HG03575 (cell line): ENCODE measurements around the gene TFEB.

Experiments used
- ATAC-seq: cut with Tn5 transposase; IDR thresholded peaks from one replicate; pipeline ENCODE4 v1.9.1; 2021; ENCODE audit not compliant: unreplicated experiment, insufficient number of reproducible peaks, low FRiP score; ENCODE audit errors: extremely low read depth

The TFEB gene

GRCh38 chr6:41713650-41714291 is 21.6 kb downstream of the TFEB start:
- ATAC-seq = no peak

- no peak for ATAC-seq
These were observed 22.2 kb downstream of the TFEB start for GRCh38 chr6:41713159-41713649.

- ATAC-seq = no peak
These were observed 22.7 kb downstream of the TFEB start for GRCh38 chr6:41712651-41713103.

GRCh38 chr6:41711323-41712038 is 23.9 kb downstream of the TFEB start:
- ATAC-seq = no peak

DNA sequence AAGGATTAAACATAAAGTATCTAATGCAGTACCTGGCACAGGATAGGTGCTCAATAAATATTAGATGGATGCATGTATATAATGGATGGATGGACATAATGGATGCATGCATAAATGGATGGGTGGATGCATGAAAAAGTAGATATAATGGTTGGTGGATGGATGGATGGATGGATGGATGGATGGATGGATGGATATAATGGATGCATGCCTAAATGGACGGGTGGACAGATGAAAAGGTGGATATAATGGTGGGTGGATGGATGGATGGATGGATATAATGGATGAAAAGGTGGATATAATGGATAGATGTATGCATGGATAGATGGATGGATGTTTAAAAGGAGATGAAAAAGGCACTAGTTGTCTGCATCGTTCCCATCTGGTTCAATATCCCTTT is 26.0 kb downstream of the TFEB start:
- ATAC-seq = no peak

- ATAC-seq = no peak
These were observed 26.6 kb downstream of the TFEB start for GRCh38 chr6:41708856-41709255.

GRCh38 chr6:41707565-41708200 is 27.7 kb downstream of the TFEB start:
- ATAC-seq = no peak

GRCh38 chr6:41706876-41707564 is 28.4 kb downstream of the TFEB start:
- no peak for ATAC-seq

GRCh38 chr6:41705996-41706835 is 29.2 kb downstream of the TFEB start:
- no peak for ATAC-seq

DNA sequence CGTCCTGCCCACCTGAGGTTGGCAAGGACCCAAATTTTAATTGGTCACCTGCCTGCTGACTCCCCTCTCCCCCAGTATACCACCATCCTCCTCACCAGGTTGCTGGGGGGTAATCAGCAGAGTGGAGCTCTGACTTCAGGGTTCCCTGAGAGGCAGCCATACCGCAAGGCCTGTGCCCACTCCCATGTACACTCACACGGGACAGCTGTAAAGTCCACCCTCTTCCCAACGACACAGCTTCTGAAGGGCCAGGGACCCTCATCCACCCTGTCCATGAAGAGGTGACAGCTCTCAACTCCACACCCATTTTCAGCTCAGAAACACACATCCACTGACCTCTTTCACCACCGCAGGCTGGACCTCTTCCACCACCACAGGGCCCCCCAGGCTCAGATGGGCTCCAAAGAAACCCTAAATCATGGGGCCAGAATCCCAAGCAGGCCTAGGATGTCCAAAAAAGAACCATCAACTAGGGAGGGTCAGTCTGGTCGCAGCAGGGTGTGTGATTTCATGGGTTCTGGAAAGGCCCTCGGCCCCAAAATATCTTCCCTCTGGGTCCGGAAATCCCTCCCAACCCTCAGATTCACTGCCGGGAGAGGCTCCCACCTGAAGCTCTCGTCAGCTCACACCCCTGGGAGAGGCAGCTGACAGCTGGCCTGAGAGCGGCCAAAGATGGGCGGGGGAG is 30.0 kb downstream of the TFEB start:
- ATAC-seq = no peak

DNA sequence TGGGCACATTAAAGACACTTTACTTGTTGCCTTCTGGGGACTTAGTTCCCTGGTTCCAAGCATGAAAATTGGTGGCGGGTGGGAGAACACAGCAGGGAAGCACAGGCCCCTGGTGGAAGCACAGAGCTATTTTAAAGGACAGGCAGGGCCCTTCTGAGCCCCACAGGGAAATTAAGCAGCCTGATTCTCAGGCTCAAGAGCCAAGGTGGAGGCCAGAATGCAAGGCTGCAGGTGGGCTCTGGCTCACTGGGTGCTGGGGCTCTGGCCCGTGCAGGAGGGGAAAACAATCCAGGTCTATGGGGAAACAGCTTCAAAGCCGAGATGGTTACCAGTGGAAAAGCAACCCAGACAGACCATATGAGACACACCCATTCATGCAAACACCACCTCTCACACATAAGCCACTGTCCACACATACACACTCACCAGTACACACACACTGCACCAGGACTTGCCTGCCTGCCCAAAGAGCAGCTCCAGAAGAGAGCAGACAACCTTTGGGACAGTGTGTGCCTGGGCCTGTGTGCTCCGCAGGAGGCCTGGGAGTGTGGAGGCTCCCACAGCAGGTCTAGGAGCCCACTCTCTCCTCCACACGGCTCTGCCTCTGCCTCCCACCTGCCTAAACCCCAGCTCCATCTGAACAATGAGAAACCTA is 30.6 kb downstream of the TFEB start:
- ATAC-seq = no peak

DNA sequence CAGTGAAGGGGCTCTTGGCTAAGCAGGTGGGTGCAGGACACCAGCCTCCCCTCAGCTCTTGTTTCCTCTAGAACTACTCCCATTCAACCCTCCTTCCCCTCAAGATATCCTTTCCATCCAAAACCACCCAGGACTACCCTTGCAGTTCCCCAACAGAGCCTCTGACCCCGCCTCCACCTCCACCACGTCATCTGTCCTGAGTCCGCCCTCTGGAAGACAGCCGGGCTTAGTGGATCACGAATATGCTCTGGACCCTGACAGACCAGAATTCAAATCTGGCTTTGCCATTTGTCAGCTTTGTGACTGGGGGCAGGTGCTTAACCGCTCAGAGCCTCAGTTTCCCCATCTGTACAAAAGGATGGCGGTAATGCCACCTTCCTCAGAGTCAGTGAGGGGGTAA is 31.4 kb downstream of the TFEB start:
- ATAC-seq = no peak

GRCh38 chr6:41702771-41703494 is 32.5 kb downstream of the TFEB start:
- no peak for ATAC-seq

GRCh38 chr6:41702089-41702745 is 33.2 kb downstream of the TFEB start:
- ATAC-seq = no peak

DNA sequence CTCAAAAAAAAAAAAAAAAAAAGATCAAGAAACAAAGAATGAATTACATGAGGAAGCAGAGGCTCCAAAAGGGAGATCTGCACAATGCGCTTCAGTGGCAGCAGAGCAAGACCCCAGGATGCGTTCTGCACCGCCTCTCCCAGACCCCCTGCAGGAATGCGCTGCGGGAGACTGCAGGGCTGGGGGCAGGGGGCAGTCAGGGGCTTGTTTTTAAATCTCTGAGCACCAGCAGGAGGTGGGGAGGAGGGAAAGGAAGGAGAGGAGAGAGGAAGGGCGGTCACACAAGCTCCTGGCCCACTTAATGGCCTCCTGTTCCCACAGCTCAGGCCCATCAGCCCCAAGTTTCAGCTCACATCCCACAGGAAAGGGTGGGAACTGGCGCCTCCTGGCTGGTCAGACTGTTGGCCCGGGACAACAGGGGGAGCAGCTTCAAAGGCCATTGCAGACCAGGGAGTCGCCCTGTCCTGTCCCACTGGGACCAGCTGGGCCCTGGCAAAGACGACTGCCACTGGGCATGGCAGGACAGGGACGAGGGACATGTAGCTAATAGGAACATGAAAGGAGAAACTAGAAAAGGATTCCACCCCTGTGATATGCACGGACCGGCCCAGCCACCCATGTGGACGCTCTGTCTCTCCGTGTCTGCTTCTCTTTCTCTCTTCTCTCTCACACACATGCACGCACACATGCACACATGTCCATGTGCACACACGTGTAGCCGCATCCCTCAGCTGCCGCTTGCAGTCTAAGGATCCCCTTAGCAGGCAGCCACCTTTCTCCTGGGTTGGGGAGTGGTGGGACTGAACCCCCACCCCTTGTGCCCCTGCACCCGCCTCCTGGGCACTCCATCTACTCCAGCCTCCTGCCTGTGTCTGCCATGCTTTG is 34.7 kb downstream of the TFEB start:
- ATAC-seq = no peak

- ATAC-seq = no peak
These were observed 36.3 kb downstream of the TFEB start for GRCh38 chr6:41699063-41699462.
